Subcutaneous abdominal adipose tissue (tissue), 5 donors: ENCODE data around the gene XPO4.
"Not testable (repeated sequence)": the region's sequence is repeated elsewhere in the genome, so short reads cannot be mapped to it uniquely, and the experiment has no call there.

Source experiments
- H3K27ac ChIP-seq: one replicate; pipeline ENCODE4 v1.7.0; 2013; ENCODE audit warnings: low read depth, mild to moderate bottlenecking, inconsistent platforms, low read length, moderate library complexity
- H3K27me3 ChIP-seq, 5 donors: one replicate each; pipeline ENCODE4 v1.7.0; 2013; ENCODE audit warnings: low read length in 5 of 5, inconsistent platforms in 1 of 5; ENCODE audit not compliant: control insufficient read depth in 5 of 5, insufficient read depth in 4 of 5
- H3K36me3 ChIP-seq, 5 donors: one replicate each; pipeline ENCODE4 v1.7.0; 2013; ENCODE audit warnings: low read length in 5 of 5; ENCODE audit not compliant: control insufficient read depth in 5 of 5, insufficient read depth in 5 of 5
- H3K4me1 ChIP-seq, 5 donors: one replicate each; pipeline ENCODE4 v1.7.0; 2013; ENCODE audit warnings: low read length in 5 of 5, mild to moderate bottlenecking in 3 of 5, moderate library complexity in 1 of 5; ENCODE audit not compliant: control insufficient read depth in 5 of 5, insufficient read depth in 5 of 5
- H3K4me3 ChIP-seq, 5 donors: one replicate each; pipeline ENCODE4 v1.7.0; 2013; ENCODE audit warnings: low read length in 5 of 5, low read depth in 1 of 5
- H3K9ac ChIP-seq, 5 donors: one replicate each; pipeline ENCODE4 v1.7.0; 2013; ENCODE audit warnings: low read length in 5 of 5, mild to moderate bottlenecking in 4 of 5, moderate library complexity in 3 of 5
- H3K9me3 ChIP-seq, 5 donors: one replicate each; pipeline ENCODE4 v1.7.0; 2013; ENCODE audit warnings: low read length in 5 of 5; ENCODE audit not compliant: control insufficient read depth in 5 of 5
- donor health status: healthy.
- donor health status: healthy.
- donor health status: healthy.
- donor health status: healthy.
- donor health status: healthy.

The XPO4 gene

GRCh38 chr13:20754009-20754408 lies 148.5 kb downstream of the XPO4 start:
- H3K9me3 ChIP-seq: peaks cover 0 to 12% (median 9%) of the 10 kb centered on the region in 5 donors
- H3K27me3 ChIP-seq: no peaks in the 10 kb centered on the region
- no peak overlapping the region for H3K9ac ChIP-seq
- no peaks in the 10 kb centered on the region for H3K4me1 ChIP-seq
- no peak overlapping the region for H3K4me3 ChIP-seq
- no peak overlapping the region for H3K27ac ChIP-seq
- peaks cover 0 to 16% (median 11%) of the 10 kb centered on the region in 5 donors for H3K36me3 ChIP-seq

DNA sequence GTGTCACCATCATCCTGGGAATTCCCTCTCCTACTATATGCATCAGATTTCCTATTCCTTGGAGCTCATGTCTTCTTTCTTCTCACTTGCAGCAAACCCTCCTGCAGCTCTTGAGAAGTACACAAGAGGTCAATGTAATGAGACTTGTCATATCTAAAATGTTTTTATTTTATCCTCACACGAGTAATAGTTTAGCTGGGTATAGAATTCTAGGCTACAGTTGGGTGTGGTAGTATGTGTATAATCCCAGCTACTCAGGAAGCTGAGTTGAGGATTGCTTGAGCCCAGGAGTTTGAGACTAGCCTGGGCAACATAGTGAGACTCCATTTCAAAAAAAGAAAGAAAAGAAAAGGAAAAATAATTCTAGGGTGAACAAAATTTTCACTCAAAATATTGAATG lies 153.2 kb downstream of the XPO4 start:
- peaks cover 0 to 2% (median 0%) of the 10 kb centered on the region in 5 donors for H3K36me3 ChIP-seq
- peaks cover 0 to 15% (median 9%) of the 10 kb centered on the region in 5 donors for H3K9me3 ChIP-seq
- H3K9ac ChIP-seq: no peak overlapping the region
- H3K4me3 ChIP-seq: no peak overlapping the region
- H3K27me3 ChIP-seq: no peaks in the 10 kb centered on the region
- H3K27ac ChIP-seq: no peak overlapping the region
- no peaks in the 10 kb centered on the region for H3K4me1 ChIP-seq

GRCh38 chr13:20743830-20744404 lies 158.6 kb downstream of the XPO4 start:
- not testable (repeated sequence) for H3K9me3 ChIP-seq, H3K4me3 ChIP-seq, H3K9ac ChIP-seq, H3K36me3 ChIP-seq, H3K4me1 ChIP-seq, H3K27me3 ChIP-seq, H3K27ac ChIP-seq

- H3K4me3 ChIP-seq: no peak overlapping the region
These were observed 162.5 kb downstream of the XPO4 start for GRCh38 chr13:20740021-20740420.

GRCh38 chr13:20738616-20739015 lies 163.9 kb downstream of the XPO4 start:
- H3K4me1 ChIP-seq: no peaks in the 10 kb centered on the region
- H3K27me3 ChIP-seq: no peaks in the 10 kb centered on the region
- H3K4me3 ChIP-seq: no peak overlapping the region
- H3K27ac ChIP-seq: no peak overlapping the region
- H3K36me3 ChIP-seq: peaks cover 0 to 5% (median 4%) of the 10 kb centered on the region in 5 donors
- no peak overlapping the region for H3K9ac ChIP-seq
- H3K9me3 ChIP-seq: peaks cover 0 to 3% (median 0%) of the 10 kb centered on the region in 5 donors

More at GRCh38 chr13:20740021-20740420, 162.5 kb downstream of the XPO4 start:
- Histone ChIP-seq H3K27me3 (no peaks in the 10 kb centered on the region), H3K9ac (no peak overlapping the region), H3K27ac (no peak overlapping the region), H3K9me3 (peaks cover 0 to 3% (median 0%) of the 10 kb centered on the region in 5 donors), H3K4me1 (no peaks in the 10 kb centered on the region), H3K36me3 (peaks cover 0 to 5% (median 4%) of the 10 kb centered on the region in 5 donors)

- H3K9me3 ChIP-seq: no peaks in the 10 kb centered on the region
- no peaks in the 10 kb centered on the region for H3K27me3 ChIP-seq
- peaks cover 0 to 18% (median 4%) of the 10 kb centered on the region in 5 donors for H3K4me1 ChIP-seq
- H3K4me3 ChIP-seq: no peak overlapping the region
- H3K36me3 ChIP-seq: peaks cover 0 to 10% (median 4%) of the 10 kb centered on the region in 5 donors
- H3K9ac ChIP-seq: no peak overlapping the region
- no peak overlapping the region for H3K27ac ChIP-seq
These were observed 172.6 kb downstream of the XPO4 start for GRCh38 chr13:20729633-20730585.

DNA sequence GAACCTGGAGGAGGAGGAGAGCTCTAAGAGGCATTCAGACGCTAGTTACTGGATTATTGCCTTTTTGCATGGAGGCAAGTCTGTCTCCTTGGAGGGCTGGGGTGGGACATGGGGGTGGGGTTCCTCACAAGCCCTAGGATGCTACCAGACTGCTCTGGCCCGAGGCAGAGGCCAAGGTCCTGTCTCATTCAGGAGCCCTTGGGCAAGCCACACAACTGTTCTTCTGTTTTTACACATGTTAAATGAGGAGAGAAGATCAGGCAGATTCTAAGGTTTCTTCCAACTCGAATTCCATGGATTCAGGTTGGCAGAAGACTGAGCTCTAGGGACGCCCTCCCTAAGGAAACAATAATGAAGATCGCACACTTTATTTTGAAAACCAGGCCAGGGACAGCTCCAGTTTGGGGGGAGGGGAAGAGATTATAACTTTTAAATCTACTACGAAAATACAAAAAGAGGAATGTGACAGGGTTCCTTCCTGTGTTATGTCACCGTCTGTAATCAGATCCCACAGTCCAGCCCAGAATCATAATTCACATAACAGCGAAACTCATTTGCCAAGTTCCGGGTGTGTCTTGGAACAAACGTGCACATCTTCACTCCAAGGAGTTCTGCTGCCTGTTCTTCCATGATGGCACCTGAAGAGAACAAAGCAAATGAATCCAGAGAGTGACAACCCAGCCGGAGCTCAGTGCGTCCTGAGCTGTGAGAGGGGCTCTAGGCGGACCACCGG lies 173.8 kb downstream of the XPO4 start:
- peak overlapping the region; percentile 16 for H3K27ac ChIP-seq
- H3K36me3 ChIP-seq: peaks cover 0 to 10% (median 4%) of the 10 kb centered on the region in 5 donors

DNA sequence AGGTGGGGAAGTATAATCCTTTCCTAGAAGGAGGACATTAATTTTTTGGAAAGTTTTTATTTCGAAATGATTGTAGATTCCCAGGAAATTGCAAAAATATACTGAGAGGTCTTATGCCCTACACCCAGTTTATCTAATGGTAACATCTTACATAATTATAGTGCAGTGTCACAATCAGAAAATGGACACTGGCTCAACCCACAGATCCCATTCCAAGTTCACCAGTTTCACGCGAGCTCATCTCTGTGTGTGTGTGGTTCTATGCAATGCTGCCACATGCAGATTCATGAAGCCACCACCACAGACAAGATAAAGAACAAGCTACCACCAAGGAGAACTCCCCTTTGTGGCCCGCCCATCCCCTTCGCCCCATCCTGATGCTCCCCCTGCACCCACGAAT lies 174.7 kb downstream of the XPO4 start:
- H3K9ac ChIP-seq: no peak overlapping the region
- no peak overlapping the region for H3K27ac ChIP-seq
- H3K36me3 ChIP-seq: peaks cover 0 to 10% (median 4%) of the 10 kb centered on the region in 5 donors
- no peak overlapping the region for H3K4me3 ChIP-seq
- H3K4me1 ChIP-seq: peaks cover 0 to 18% (median 4%) of the 10 kb centered on the region in 5 donors
- H3K27me3 ChIP-seq: no peaks in the 10 kb centered on the region
- H3K9me3 ChIP-seq: no peaks in the 10 kb centered on the region

More for the DNA sequence above, 173.8 kb downstream of the XPO4 start:
- peak overlapping the region in 1 of 5 donors; percentile 50 for H3K9ac ChIP-seq
- H3K9me3 ChIP-seq: no peaks in the 10 kb centered on the region
- peaks cover 0 to 18% (median 4%) of the 10 kb centered on the region in 5 donors for H3K4me1 ChIP-seq
- no peaks in the 10 kb centered on the region for H3K27me3 ChIP-seq
- H3K4me3 ChIP-seq: peak overlapping the region in 1 of 5 donors; percentile 19
